ENCODE results near the gene KAZN.

The KAZN gene

DNA sequence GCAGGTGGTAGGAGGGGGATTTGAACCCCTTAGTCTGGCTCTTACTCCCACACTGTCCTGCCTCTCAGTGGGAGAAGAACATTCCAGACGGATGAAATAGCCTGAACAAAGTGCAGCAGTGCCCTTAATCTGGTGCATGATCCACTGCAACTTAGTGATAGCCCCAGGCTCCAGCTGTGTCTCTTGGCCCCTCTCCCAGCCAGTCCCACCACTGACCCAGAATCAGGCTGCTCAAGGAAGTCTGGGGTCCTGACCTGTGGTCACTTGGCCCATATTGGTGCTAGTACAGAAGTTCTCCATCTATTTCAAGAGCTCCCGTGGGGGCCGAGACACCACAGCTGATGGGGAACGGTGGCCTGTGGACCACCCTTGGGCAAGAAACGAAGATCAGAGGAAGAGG is 255.0 kb downstream of the KAZN start:
- Histone ChIP-seq H3K9me3 (ENCODE audit: control insufficient read depth, insufficient read depth, low read depth, low read length) (no peaks in the 10 kb centered on the region), H3K9ac (ENCODE audit: low read length) (no peak overlapping the region), H3K27ac (ENCODE audit: low read depth, low read length) (no peak overlapping the region), H3K4me3 (ENCODE audit: low read depth, low read length) (no peak overlapping the region), H3K27me3 (ENCODE audit: control insufficient read depth, insufficient read depth, low read length) (no peaks in the 10 kb centered on the region), H3K36me3 (ENCODE audit: control insufficient read depth, insufficient read depth, low read length) (no peaks in the 10 kb centered on the region), H3K4me1 (ENCODE audit: control insufficient read depth, insufficient read depth, low read length) (peaks cover 5% of the 10 kb centered on the region; the same call in 1 of the 2 replicates)

DNA sequence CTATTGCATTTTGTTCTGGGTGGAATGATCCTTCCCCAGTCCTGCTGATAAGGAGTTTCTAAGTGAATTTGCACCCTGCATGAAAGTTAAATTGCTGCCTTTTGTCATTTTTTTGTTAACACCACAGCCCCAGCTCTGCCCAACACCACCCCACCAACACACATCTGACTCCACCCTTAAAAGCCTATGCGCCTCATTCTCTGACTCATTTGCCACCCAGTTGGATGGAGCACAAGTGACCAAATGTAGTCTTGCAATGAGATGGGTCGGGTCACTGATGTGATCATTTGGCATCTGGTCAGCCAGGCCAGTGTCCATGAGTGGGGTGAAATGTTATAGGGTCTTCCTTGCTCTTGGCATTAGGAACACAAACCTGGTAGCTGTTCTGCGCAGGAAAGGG is 256.8 kb downstream of the KAZN start:
- Histone ChIP-seq H3K27ac (ENCODE audit: low read depth, low read length) (no peak overlapping the region), H3K36me3 (ENCODE audit: control insufficient read depth, insufficient read depth, low read length) (no peaks in the 10 kb centered on the region), H3K9ac (ENCODE audit: low read length) (no peak overlapping the region), H3K9me3 (ENCODE audit: control insufficient read depth, insufficient read depth, low read depth, low read length) (no peaks in the 10 kb centered on the region), H3K4me3 (ENCODE audit: low read depth, low read length) (no peak overlapping the region), H3K27me3 (ENCODE audit: control insufficient read depth, insufficient read depth, low read length) (no peaks in the 10 kb centered on the region), H3K4me1 (ENCODE audit: control insufficient read depth, insufficient read depth, low read length) (peaks cover 5% of the 10 kb centered on the region; the same call in 1 of the 2 replicates)

DNA sequence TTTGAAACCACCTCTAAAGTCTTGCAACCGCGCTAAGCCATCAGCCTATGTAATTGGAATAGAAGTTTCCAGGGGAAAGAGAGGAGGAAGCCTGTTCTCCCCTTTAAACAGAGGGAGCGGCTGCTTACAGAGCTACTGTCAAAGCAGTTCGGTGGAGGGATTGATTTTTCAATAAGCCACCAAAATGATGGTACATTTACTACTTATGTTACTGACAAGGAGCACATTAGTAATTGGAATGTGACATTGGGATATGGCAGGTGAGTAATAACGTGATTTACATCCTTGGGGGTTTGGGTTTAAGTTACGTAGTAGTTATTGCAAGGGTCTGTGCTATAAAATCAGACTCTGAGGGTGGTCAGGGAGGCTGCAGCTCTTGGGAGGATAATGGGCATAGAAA is 257.3 kb downstream of the KAZN start:
- Histone ChIP-seq H3K4me3 (ENCODE audit: low read depth, low read length) (no peak overlapping the region), H3K9me3 (ENCODE audit: control insufficient read depth, insufficient read depth, low read depth, low read length) (no peaks in the 10 kb centered on the region), H3K36me3 (ENCODE audit: control insufficient read depth, insufficient read depth, low read length) (no peaks in the 10 kb centered on the region), H3K4me1 (ENCODE audit: control insufficient read depth, insufficient read depth, low read length) (peaks cover 5% of the 10 kb centered on the region; the same call in 1 of the 2 replicates), H3K27me3 (ENCODE audit: control insufficient read depth, insufficient read depth, low read length) (no peaks in the 10 kb centered on the region), H3K27ac (ENCODE audit: low read depth, low read length) (no peak overlapping the region), H3K9ac (ENCODE audit: low read length) (no peak overlapping the region)

DNA sequence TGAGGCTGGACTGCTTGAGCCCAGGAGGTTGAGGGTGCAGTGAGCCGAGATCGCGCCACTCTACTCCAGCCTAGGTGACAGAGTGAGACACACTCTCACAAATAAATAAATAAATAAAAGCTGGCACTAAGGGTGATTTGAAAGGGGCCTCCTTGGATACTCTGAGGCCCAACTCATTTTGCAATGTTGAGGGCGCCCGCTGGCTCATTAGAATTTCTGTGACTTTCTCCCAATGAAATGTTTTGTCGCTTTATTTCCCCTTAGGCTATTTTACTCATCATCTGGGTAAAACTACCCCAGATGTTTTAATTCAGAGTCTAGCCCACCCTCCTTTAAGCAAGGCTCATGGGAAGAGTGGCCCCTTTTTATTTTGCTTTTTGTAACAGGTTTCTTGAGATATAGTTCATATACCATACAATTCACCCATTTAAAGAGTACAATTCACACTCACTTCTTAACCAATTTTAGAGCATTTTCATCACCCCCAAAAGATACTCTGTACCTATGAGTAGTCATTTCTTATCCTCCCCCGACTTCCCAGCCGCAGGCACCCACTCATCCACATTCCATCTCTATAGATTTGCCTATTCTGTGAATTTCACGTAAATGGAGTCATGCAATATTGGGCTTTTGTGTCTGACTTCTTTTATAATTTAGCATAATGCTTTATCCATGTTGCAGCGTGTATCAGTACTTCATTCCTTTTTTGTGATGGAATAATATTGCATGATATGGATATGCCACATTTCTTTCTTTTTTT is 259.1 kb downstream of the KAZN start:
- H3K4me3 ChIP-seq (ENCODE audit: low read depth, low read length) = no peak overlapping the region
- H3K9ac ChIP-seq (ENCODE audit: low read length) = no peak overlapping the region
- H3K9me3 ChIP-seq (ENCODE audit: control insufficient read depth, insufficient read depth, low read depth, low read length) = no peaks in the 10 kb centered on the region
- H3K4me1 ChIP-seq (ENCODE audit: control insufficient read depth, insufficient read depth, low read length) = peaks cover 5% of the 10 kb centered on the region; the same call in 1 of the 2 replicates
- H3K36me3 ChIP-seq (ENCODE audit: control insufficient read depth, insufficient read depth, low read length) = no peaks in the 10 kb centered on the region
- H3K27ac ChIP-seq (ENCODE audit: low read depth, low read length) = no peak overlapping the region
- H3K27me3 ChIP-seq (ENCODE audit: control insufficient read depth, insufficient read depth, low read length) = no peaks in the 10 kb centered on the region

DNA sequence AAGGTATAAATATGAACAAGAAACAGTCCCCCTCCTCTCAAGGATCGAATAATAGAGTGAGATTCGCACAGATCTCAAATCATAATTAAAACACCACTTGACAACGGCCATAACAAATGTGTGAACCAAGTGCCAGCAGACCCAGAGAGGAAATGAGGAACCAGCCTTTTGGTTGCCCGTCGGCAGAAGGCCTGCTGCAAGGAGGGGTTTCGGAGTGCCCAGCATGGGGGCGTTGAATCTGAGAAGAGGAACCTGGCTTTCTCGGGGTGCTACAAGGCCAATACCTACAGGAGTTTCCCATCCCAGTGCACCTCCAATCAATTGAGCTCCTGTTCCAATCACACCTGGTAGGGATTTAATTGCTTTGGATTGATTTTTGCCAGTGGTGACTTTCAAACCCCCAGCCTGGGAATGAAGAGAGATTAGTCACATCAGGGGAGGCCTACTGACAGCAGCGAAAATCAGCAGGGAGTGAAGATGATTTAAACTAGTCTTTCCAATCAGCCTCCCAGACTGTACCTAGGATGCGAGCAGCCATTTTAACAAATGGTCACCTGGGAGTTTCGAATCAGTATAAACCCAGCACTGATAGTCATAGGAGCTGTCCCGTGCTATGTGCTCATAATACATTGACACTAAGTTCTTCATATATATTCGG is 263.8 kb downstream of the KAZN start:
- Histone ChIP-seq H3K4me1 (ENCODE audit: control insufficient read depth, insufficient read depth, low read length) (no peaks in the 10 kb centered on the region), H3K36me3 (ENCODE audit: control insufficient read depth, insufficient read depth, low read length) (no peaks in the 10 kb centered on the region), H3K27ac (ENCODE audit: low read depth, low read length) (no peak overlapping the region), H3K4me3 (ENCODE audit: low read depth, low read length) (no peak overlapping the region), H3K9ac (ENCODE audit: low read length) (no peak overlapping the region), H3K9me3 (ENCODE audit: control insufficient read depth, insufficient read depth, low read depth, low read length) (no peaks in the 10 kb centered on the region), H3K27me3 (ENCODE audit: control insufficient read depth, insufficient read depth, low read length) (no peaks in the 10 kb centered on the region)

GRCh38 chr1:14865106-14865505 is 266.6 kb downstream of the KAZN start:
- Histone ChIP-seq H3K36me3 (ENCODE audit: control insufficient read depth, insufficient read depth, low read length) (no peaks in the 10 kb centered on the region), H3K27ac (ENCODE audit: low read depth, low read length) (no peak overlapping the region), H3K9ac (ENCODE audit: low read length) (no peak overlapping the region), H3K4me3 (ENCODE audit: low read depth, low read length) (no peak overlapping the region), H3K4me1 (ENCODE audit: control insufficient read depth, insufficient read depth, low read length) (no peaks in the 10 kb centered on the region), H3K27me3 (ENCODE audit: control insufficient read depth, insufficient read depth, low read length) (no peaks in the 10 kb centered on the region), H3K9me3 (ENCODE audit: control insufficient read depth, insufficient read depth, low read depth, low read length) (no peaks in the 10 kb centered on the region)

- Histone ChIP-seq H3K4me1 (ENCODE audit: control insufficient read depth, insufficient read depth, low read length) (peaks cover 11% of the 10 kb centered on the region), H3K27ac (ENCODE audit: low read depth, low read length) (no peak overlapping the region), H3K4me3 (ENCODE audit: low read depth, low read length) (no peak overlapping the region), H3K27me3 (ENCODE audit: control insufficient read depth, insufficient read depth, low read length) (no peaks in the 10 kb centered on the region), H3K36me3 (ENCODE audit: control insufficient read depth, insufficient read depth, low read length) (no peaks in the 10 kb centered on the region), H3K9ac (ENCODE audit: low read length) (no peak overlapping the region), H3K9me3 (ENCODE audit: control insufficient read depth, insufficient read depth, low read depth, low read length) (no peaks in the 10 kb centered on the region)
Observed at GRCh38 chr1:14866911-14867612, 268.6 kb downstream of the KAZN start.

DNA sequence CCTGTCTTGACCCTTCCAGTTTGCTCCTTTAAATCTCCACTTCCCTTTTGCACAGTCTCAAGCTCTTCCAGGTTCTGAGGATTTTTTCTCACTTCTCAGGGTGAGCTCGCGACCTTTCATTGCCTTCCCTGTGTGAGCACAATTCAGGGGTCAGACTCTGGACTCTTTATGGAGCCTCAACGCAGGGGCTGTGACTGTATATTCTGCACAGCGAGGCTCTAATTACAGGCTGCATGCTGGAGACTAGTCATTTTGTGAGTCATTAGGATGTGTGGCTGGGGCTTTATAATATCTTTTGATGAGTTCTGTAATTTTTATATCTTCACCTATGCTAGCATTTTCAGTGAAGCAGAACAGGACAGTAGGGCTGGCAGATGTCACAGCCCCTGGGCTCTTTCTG is 270.7 kb downstream of the KAZN start:
- Histone ChIP-seq H3K36me3 (ENCODE audit: control insufficient read depth, insufficient read depth, low read length) (no peaks in the 10 kb centered on the region), H3K9me3 (ENCODE audit: control insufficient read depth, insufficient read depth, low read depth, low read length) (no peaks in the 10 kb centered on the region), H3K27me3 (ENCODE audit: control insufficient read depth, insufficient read depth, low read length) (no peaks in the 10 kb centered on the region), H3K4me1 (ENCODE audit: control insufficient read depth, insufficient read depth, low read length) (peaks cover 11% of the 10 kb centered on the region), H3K4me3 (ENCODE audit: low read depth, low read length) (no peak overlapping the region), H3K27ac (ENCODE audit: low read depth, low read length) (no peak overlapping the region), H3K9ac (ENCODE audit: low read length) (no peak overlapping the region)

DNA sequence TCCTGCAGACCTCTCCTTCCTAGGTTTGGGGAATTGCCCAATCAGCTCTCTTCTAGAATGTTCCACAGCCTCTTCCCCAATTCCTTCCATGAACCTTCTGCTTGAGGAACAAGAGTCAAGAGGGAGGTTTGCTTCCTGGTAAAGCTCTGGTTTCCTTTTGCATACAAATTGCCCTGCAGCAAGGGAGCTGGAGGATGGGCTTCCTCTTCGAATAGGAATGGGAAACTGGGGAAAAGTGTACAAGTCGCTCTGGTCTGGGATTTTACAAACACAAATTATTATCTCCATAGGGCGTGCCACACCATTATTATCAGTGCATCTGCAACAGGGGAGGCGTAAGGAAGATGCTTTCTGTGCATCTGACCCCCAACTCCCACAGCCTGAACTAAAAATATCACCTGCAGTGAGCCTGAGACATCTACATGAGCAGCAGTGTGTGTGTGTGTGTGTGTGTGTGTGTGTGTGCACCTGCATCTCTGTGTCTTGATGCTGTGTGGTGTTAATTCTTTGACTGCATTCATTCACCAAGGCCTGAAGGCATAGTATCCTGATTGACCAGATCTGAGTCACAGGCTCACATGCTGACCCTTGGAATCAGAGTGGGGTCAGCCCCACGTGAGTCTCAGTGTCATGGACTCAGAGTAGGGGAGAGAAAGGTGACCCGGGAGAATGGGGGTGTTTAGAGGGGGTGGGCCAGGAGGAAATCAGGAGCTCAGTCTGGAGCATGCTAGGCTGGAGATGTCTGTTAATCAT is 272.9 kb downstream of the KAZN start:
- no peak overlapping the region for H3K27ac ChIP-seq (ENCODE audit: low read depth, low read length)
- H3K9me3 ChIP-seq (ENCODE audit: control insufficient read depth, insufficient read depth, low read depth, low read length) = no peaks in the 10 kb centered on the region
- H3K4me1 ChIP-seq (ENCODE audit: control insufficient read depth, insufficient read depth, low read length) = peaks cover 22% of the 10 kb centered on the region
- no peak overlapping the region for H3K4me3 ChIP-seq (ENCODE audit: low read depth, low read length)
- no peaks in the 10 kb centered on the region for H3K36me3 ChIP-seq (ENCODE audit: control insufficient read depth, insufficient read depth, low read length)
- no peak overlapping the region for H3K9ac ChIP-seq (ENCODE audit: low read length)
- no peaks in the 10 kb centered on the region for H3K27me3 ChIP-seq (ENCODE audit: control insufficient read depth, insufficient read depth, low read length)

DNA sequence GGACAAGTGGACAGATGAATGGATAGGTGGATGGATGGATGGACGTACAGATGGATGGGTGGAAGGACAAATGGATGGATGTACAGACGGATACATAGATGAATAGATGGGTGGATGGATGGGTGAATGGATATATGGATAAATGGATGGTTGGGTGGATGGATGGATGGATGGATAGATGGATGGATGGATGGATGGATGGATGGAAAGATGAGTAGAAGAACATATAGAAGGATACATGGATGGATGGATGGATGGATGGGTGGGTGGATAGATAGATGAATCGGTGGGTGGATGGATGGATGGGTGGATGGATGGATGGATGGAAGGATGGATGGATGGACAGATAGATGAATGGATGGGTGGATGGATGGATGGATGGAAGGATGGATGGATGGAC is 274.3 kb downstream of the KAZN start:
- Histone ChIP-seq H3K27ac (ENCODE audit: low read depth, low read length) (no peak overlapping the region), H3K4me1 (ENCODE audit: control insufficient read depth, insufficient read depth, low read length) (peaks cover 26% of the 10 kb centered on the region), H3K36me3 (ENCODE audit: control insufficient read depth, insufficient read depth, low read length) (no peaks in the 10 kb centered on the region), H3K27me3 (ENCODE audit: control insufficient read depth, insufficient read depth, low read length) (no peaks in the 10 kb centered on the region), H3K4me3 (ENCODE audit: low read depth, low read length) (no peak overlapping the region), H3K9me3 (ENCODE audit: control insufficient read depth, insufficient read depth, low read depth, low read length) (no peaks in the 10 kb centered on the region), H3K9ac (ENCODE audit: low read length) (no peak overlapping the region)
